PC-3 (cell line): ENCODE results near the gene SVIL. TPM values are rescaled to one million over a fixed set of nuclear protein-coding genes. Genes with fewer than 3 reads are reported as not detected.

Experiments
- ATAC-seq: fragments of 200-7000 bp; cut with Tn5 transposase; 2 replicates; pipeline ENCODE4 v1.9.1; 2020; ENCODE audit warnings: mild to moderate bottlenecking, moderate library complexity
- BruUV-seq: library from RNA; stranded (reverse); fragments of 400-500 nt; replicated peaks from 2 replicates; lab custom pipeline; 2021; lab: Mats Ljungman, UMichigan
- CTCF ChIA-PET: fragments of 300-600 bp; sonication (Branson Sonifier 250); formaldehyde crosslinking; loops from one replicate; lab custom pipeline; 2022; ENCODE audit warnings: antibody characterized with exemption; lab: Charles Lee
- POLR2A ChIA-PET: fragments of 300-600 bp; sonication (Branson Sonifier 250); formaldehyde crosslinking; loops from one replicate; lab custom pipeline; 2022; ENCODE audit warnings: antibody characterized with exemption; ENCODE audit not compliant: unreplicated experiment; lab: Charles Lee
- DNase-seq: peaks from one replicate; pipeline ENCODE4 v3.0.0-alpha.2; 2015
- H2AFZ ChIP-seq: fragments of 300-600 bp; sonication (generic); 2 replicates; pipeline ENCODE4 v1.6.0; 2016; ENCODE audit warnings: antibody characterized with exemption, low read length
- H3F3A ChIP-seq: fragments of 300-600 bp; sonication (generic); one replicate; pipeline ENCODE4 v1.6.0; 2017; ENCODE audit warnings: antibody characterized with exemption, low read length, control low read depth, mild to moderate bottlenecking; ENCODE audit not compliant: unreplicated experiment
- H3K27ac ChIP-seq: fragments of 300-600 bp; sonication (generic); 2 replicates; pipeline ENCODE4 v1.5.1; 2016; ENCODE audit warnings: mild to moderate bottlenecking, low read length
- H3K27me3 ChIP-seq: fragments of 300-600 bp; sonication (generic); 2 replicates; pipeline ENCODE4 v1.6.1; 2016; ENCODE audit warnings: low read length, mixed read lengths
- H3K36me3 ChIP-seq: fragments of 300-600 bp; sonication (generic); 2 replicates; pipeline ENCODE4 v1.6.1; 2016; ENCODE audit warnings: low read depth, mixed run types, low read length, mixed read lengths
- H3K4me1 ChIP-seq: fragments of 300-600 bp; sonication (generic); 2 replicates; pipeline ENCODE4 v1.5.1; 2016; ENCODE audit warnings: low read length; ENCODE audit not compliant: insufficient read depth
- H3K4me2 ChIP-seq: fragments of 300-600 bp; sonication (generic); 2 replicates; pipeline ENCODE4 v1.6.0; 2016; ENCODE audit warnings: low read length
- H3K4me3 ChIP-seq: fragments of 300-600 bp; sonication (generic); 2 replicates; pipeline ENCODE4 v1.5.1; 2016; ENCODE audit warnings: mild to moderate bottlenecking, low read length, mixed read lengths
- H3K79me2 ChIP-seq: fragments of 300-600 bp; sonication (generic); 2 replicates; pipeline ENCODE4 v1.6.1; 2017; ENCODE audit warnings: low read length, mixed read lengths
- H3K9ac ChIP-seq: fragments of 300-600 bp; sonication (generic); 2 replicates; pipeline ENCODE4 v1.6.0; 2016; ENCODE audit warnings: mild to moderate bottlenecking, low read length
- H3K9me2 ChIP-seq: fragments of 300-600 bp; sonication (generic); replicated peaks from 2 replicates; pipeline ENCODE4 v1.6.1; 2016; ENCODE audit warnings: mixed run types, low read length, mixed read lengths
- H3K9me3 ChIP-seq: fragments of 300-600 bp; sonication (generic); 2 replicates; pipeline ENCODE4 v1.6.1; 2016; ENCODE audit warnings: low read length, mixed read lengths
- H4K20me1 ChIP-seq: fragments of 300-600 bp; sonication (generic); 2 replicates; pipeline ENCODE4 v1.6.1; 2016; ENCODE audit warnings: low read length, mixed read lengths
- CTCF ChIP-seq: fragments of 300-600 bp; sonication (generic); conservative IDR thresholded peaks from 2 replicates; pipeline ENCODE4 v1.5.1; 2017; ENCODE audit warnings: antibody characterized with exemption, low read depth, mild to moderate bottlenecking, low read length
- EZH2 ChIP-seq: fragments of 300-600 bp; sonication (generic); IDR thresholded peaks from one replicate; pipeline ENCODE4 v1.6.1; 2017; ENCODE audit warnings: antibody characterized with exemption, mild to moderate bottlenecking, low read length; ENCODE audit not compliant: unreplicated experiment
- EZH2phosphoT487 ChIP-seq: fragments of 300-600 bp; sonication (generic); IDR thresholded peaks from 2 replicates; pipeline ENCODE4 v1.6.1; 2018; ENCODE audit warnings: mild to moderate bottlenecking, antibody characterized with exemption, low read length, borderline replicate concordance
- intact Hi-C: fragments of 100-400 bp; cut with micrococcal nuclease; formaldehyde crosslinking; loops from 2 replicates; pipeline ENCODE4 v1.9.0; 2023
- total RNA-seq: library from RNA; depleted of rRNA; stranded (reverse); fragments of >200 nt; gene quantifications from 2 replicates; pipeline ENCODE4 v1.2.3, GENCODE V29; 2014

SVIL gene
- total RNA-seq, 1 experiment from 2014 or later, result 19.2 TPM

- Histone ChIP-seq H3K79me2 (0 out of 2 replicates have a peak, but pooled peaks cover 6% of the 10 kb centered on the region), H3K4me3 (peak overlapping the region; percentile 28; the same call in 1 of the 2 replicates), H3K4me2 (peak overlapping the region; percentile 67), H3K36me3 (no peaks in the 10 kb centered on the region), H4K20me1 (no peaks in the 10 kb centered on the region), H3K9me3 (no peaks in the 10 kb centered on the region), H3K9ac (peak overlapping the region; percentile 74), H3K27me3 (no peaks in the 10 kb centered on the region), H3K9me2 (no peaks in the 10 kb centered on the region), H3K27ac (peak overlapping the region; percentile 96), H2AFZ (peak overlapping the region; percentile 41; the same call in 1 of the 2 replicates), H3F3A (peaks cover 3% of the 10 kb centered on the region), H3K4me1 (peaks cover 43% of the 10 kb centered on the region)
- DNase-seq (no peak), ATAC-seq (peak; percentile 22)
- TF ChIP-seq CTCF (peak; percentile 45; the same call in 1 of the 2 replicates), EZH2phosphoT487 (no peak)
- intact Hi-C loops, result loop anchor here (1.0 to 10.0 kb wide), 5 partner anchors 35 to 319 kb away; partner anchors contain the start of gene SVIL
- no TSS peak for BruUV-seq
- ChIA-PET POLR2A (no interaction called here), CTCF (interaction anchor here (1.0 to 1.1 kb wide), 2 partner anchors 21 to 55 kb away, joined by 4 to 6 read pairs; no protein-coding TSS in a partner anchor)
Observed at GRCh38 chr10:29535778-29536453, 98.9 kb downstream of the SVIL start.

GRCh38 chr10:29535012-29535777 lies 99.6 kb downstream of the SVIL start:
- Histone ChIP-seq H3K9me3 (no peaks in the 10 kb centered on the region), H3K4me1 (peaks cover 43% of the 10 kb centered on the region), H3K27me3 (no peaks in the 10 kb centered on the region), H3K27ac (peak overlapping the region; percentile 96), H3F3A (peaks cover 3% of the 10 kb centered on the region), H3K79me2 (0 out of 2 replicates have a peak, but pooled peaks cover 6% of the 10 kb centered on the region), H3K4me3 (peak overlapping the region; percentile 43; the same call in 1 of the 2 replicates), H3K36me3 (no peaks in the 10 kb centered on the region), H3K9ac (peak overlapping the region; percentile 74), H3K9me2 (no peaks in the 10 kb centered on the region), H4K20me1 (no peaks in the 10 kb centered on the region), H3K4me2 (peak overlapping the region; percentile 67), H2AFZ (peak overlapping the region; percentile 41; the same call in 1 of the 2 replicates)
- POLR2A ChIA-PET, result no interaction called here
- no TSS peak for BruUV-seq
- intact Hi-C loops, result loop anchor here (1.0 to 10.0 kb wide), 5 partner anchors 34 to 320 kb away; partner anchors contain the start of gene SVIL
- TF ChIP-seq CTCF (peak; percentile 90), EZH2 (no peak), EZH2phosphoT487 (no peak)
- CTCF ChIA-PET, result interaction anchor here (0.5 to 1.1 kb wide), 6 partner anchors 12 to 93 kb away, joined by 3 to 6 read pairs (median 4); no protein-coding TSS in a partner anchor
- ATAC-seq (peak; percentile 89), DNase-seq (peak; percentile 90)
